ENCODE data around the gene TMOD1. TPM values are rescaled to one million over a fixed set of nuclear protein-coding genes. Genes with fewer than 3 reads are reported as not detected.
A peak's percentile ranks its signal among the peaks of the same experiment; 100 is the strongest.

The TMOD1 gene
- total and polyA plus RNA-seq, 2 of the 8 experiments (the other 6 are each of a cell fraction or from before 2014, with no cell fraction given), result 0.17 to 0.88 TPM

GRCh38 chr9:97508852-97509251 lies 7.4 kb downstream of the TMOD1 start:
- no peak overlapping the region for H3K14ac ChIP-seq (ENCODE audit: insufficient read length)
- no peaks in the 10 kb centered on the region for H3K23me2 ChIP-seq (ENCODE audit: low read depth, low read length)
- 80% methylated on average over 4 of the region's 4 CpGs; no CpG with 5 or more reads in 1 of the 2 experiments for WGBS, 2 experiments (ENCODE audit: extremely low coverage in 1 of 2, insufficient coverage in 1 of 2, insufficient read length in 1 of 2, insufficient replicate concordance in 2 of 2, low coverage in 1 of 2, low lambda C conversion rate in 2 of 2, missing lambda C conversion rate in 1 of 2)
- H3K4me2 ChIP-seq (ENCODE audit: insufficient read depth in 1 of 2, low read depth in 2 of 2, low read length in 2 of 2), result no peak overlapping the region
- H2AFZ ChIP-seq (ENCODE audit: low read length), result no peak overlapping the region
- no peak overlapping the region for H3K4ac ChIP-seq (replicated peaks; ENCODE audit: insufficient read length, low read depth, low read length)
- no peaks in the 10 kb centered on the region for H3K36me3 ChIP-seq (ENCODE audit: control insufficient read depth in 2 of 4, insufficient read depth in 4 of 4, low read length in 3 of 4)
- no peak overlapping the region for H2BK120ac ChIP-seq (replicated peaks; ENCODE audit: low read depth, low read length)
- H4K20me1 ChIP-seq (replicated peaks in 1 of 2; ENCODE audit: control insufficient read depth in 1 of 2, insufficient read depth in 2 of 2, low read length in 2 of 2), result peaks cover 0 to 2% of the 10 kb centered on the region in 2 experiments
- H2BK20ac ChIP-seq (ENCODE audit: low read length), result no peak overlapping the region
- FAIRE-seq, result no peak
- peak in 1 of 2 experiments; percentile 10 for DNase-seq (ENCODE audit: low read depth in 1 of 2, low spot score in 2 of 2)
- no peaks in the 10 kb centered on the region for H3K4me1 ChIP-seq (replicated peaks in 1 of 4; ENCODE audit: control insufficient read depth in 3 of 4, insufficient read depth in 4 of 4, low read length in 3 of 4)
- no peak overlapping the region for H2BK5ac ChIP-seq (ENCODE audit: low read depth, low read length)
- no peaks in the 10 kb centered on the region for H3K79me2 ChIP-seq (ENCODE audit: control insufficient read depth in 1 of 2, insufficient read depth in 2 of 2, low read length in 2 of 2)
- H2AK5ac ChIP-seq (ENCODE audit: low read depth, low read length), result no peak overlapping the region
- ChIA-PET CTCF (ENCODE audit: partially characterized antibody) (interaction anchor here (1.0 to 2.1 kb wide), 3 partner anchors 40 to 107 kb away, joined by 4 to 5 read pairs (median 4); no protein-coding TSS in a partner anchor), POLR2A (ENCODE audit: partially characterized antibody) (no interaction called here)
- H3K56ac ChIP-seq (replicated peaks; ENCODE audit: insufficient read length, low read depth, low read length), result no peak overlapping the region
- peaks cover 5 to 11% (median 8%) of the 10 kb centered on the region in 4 experiments for H3K27me3 ChIP-seq (replicated peaks in 1 of 4; ENCODE audit: control insufficient read depth in 3 of 4, extremely low read depth in 1 of 4, insufficient read depth in 3 of 4, low read length in 3 of 4)
- H4K5ac ChIP-seq (ENCODE audit: insufficient read length, low read depth, low read length), result no peak overlapping the region
- H3K9me3 ChIP-seq (ENCODE audit: insufficient read depth in 2 of 2, low read depth in 1 of 2, low read length in 1 of 2), result no peaks in the 10 kb centered on the region
- H3K27ac ChIP-seq (ENCODE audit: low read depth, low read length), result no peak overlapping the region
- no peak overlapping the region for H3K18ac ChIP-seq (ENCODE audit: extremely low read depth, low read length)
- H3K79me1 ChIP-seq (ENCODE audit: low read depth, low read length), result no peaks in the 10 kb centered on the region
- no peak overlapping the region for H2BK15ac ChIP-seq (ENCODE audit: low read length)
- no peak overlapping the region for H3K23ac ChIP-seq (ENCODE audit: insufficient read length)
- H4K91ac ChIP-seq (replicated peaks; ENCODE audit: insufficient read length, low read length), result no peak overlapping the region
- no peak overlapping the region for H4K8ac ChIP-seq (ENCODE audit: extremely low read depth, insufficient read depth, low read length)
- H3K9ac ChIP-seq (replicated peaks in 1 of 4; ENCODE audit: extremely low read depth in 1 of 4, low read depth in 3 of 4, low read length in 3 of 4), result no peak overlapping the region
- no peak overlapping the region for H2BK12ac ChIP-seq (ENCODE audit: low read depth, low read length)
- no peak overlapping the region for H3K4me3 ChIP-seq (ENCODE audit: extremely low read depth in 1 of 4, insufficient read depth in 2 of 4, low read depth in 3 of 4, low read length in 4 of 4)
- no peak for TF ChIP-seq FOSL1 (IDR thresholded peaks at IDR 0.05; ENCODE audit: insufficient read depth, low read depth, low read length)
- TF ChIP-seq CHD1 (IDR thresholded peaks at IDR 0.05; ENCODE audit: low read depth, low read length), result no peak
- no peak for TF ChIP-seq CTCF (IDR thresholded peaks at IDR 0.05; ENCODE audit: control extremely low read depth in 1 of 3, insufficient read depth in 1 of 3, low read depth in 1 of 3, low read length in 3 of 3)
- TF ChIP-seq SRF (IDR thresholded peaks at IDR 0.05; ENCODE audit: low read depth, low read length), result no peak
- no peak for TF ChIP-seq JUN (IDR thresholded peaks at IDR 0.05; ENCODE audit: low read depth, low read length)
- no peak for TF ChIP-seq HDAC2 (IDR thresholded peaks at IDR 0.05; ENCODE audit: borderline replicate concordance in 1 of 2, low read depth in 2 of 2, low read length in 2 of 2)
- no peak for TF ChIP-seq POLR2AphosphoS5 (IDR thresholded peaks at IDR 0.05; ENCODE audit: low read depth, low read length)
- no peak for TF ChIP-seq ATF2 (IDR thresholded peaks at IDR 0.05; ENCODE audit: low read length)
- no peak for TF ChIP-seq BCL11A (IDR thresholded peaks at IDR 0.05; ENCODE audit: low read depth in 2 of 2, low read length in 2 of 2)
- TF ChIP-seq TCF12 (IDR thresholded peaks at IDR 0.05; ENCODE audit: low read depth, low read length), result no peak

Data from H1 (cell line).